Measurements from ENCODE around the gene GYS1.

Gene GYS1

DNA sequence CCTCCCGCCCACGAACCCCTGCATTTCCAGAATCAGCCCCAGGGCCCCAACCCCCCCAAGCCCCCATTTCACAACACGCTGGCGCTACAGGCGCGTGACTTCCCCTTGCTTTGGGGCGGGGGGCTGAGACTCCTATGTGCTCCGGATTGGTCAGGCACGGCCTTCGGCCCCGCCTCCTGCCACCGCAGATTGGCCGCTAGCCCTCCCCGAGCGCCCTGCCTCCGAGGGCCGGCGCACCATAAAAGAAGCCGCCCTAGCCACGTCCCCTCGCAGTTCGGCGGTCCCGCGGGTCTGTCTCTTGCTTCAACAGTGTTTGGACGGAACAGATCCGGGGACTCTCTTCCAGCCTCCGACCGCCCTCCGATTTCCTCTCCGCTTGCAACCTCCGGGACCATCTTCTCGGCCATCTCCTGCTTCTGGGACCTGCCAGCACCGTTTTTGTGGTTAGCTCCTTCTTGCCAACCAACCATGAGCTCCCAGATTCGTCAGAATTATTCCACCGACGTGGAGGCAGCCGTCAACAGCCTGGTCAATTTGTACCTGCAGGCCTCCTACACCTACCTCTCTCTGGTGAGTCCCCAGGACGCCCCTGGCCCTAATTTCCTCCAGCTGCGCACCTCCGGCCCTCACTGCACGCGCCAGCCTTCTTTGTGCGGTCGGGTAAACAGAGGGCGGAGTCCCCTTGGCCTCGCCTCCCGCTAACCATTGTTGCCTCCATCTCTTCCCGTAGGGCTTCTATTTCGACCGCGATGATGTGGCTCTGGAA lies 27.9 kb downstream of the GYS1 start, which contains the start of gene FTL (continued):
- TF ChIP-seq ZNF148 (tag by site-specific recombination; IDR thresholded peaks at IDR 0.05; ENCODE audit: borderline replicate concordance) = 0 out of 2 replicates have a peak, but pooled peaks have one; percentile 22
- peak; percentile 46; the same call in 1 of the 2 replicates for TF ChIP-seq ZNF366 (tag by site-specific recombination; conservative IDR thresholded peaks at IDR 0.05)
- 0 out of 2 replicates have a peak, but pooled peaks have one; percentile 53 for TF ChIP-seq ZNF302 (tag by site-specific recombination; IDR thresholded peaks at IDR 0.05; ENCODE audit: low read depth)
- no peak for TF ChIP-seq OSR2 (tag by site-specific recombination; IDR thresholded peaks at IDR 0.05)
- TF ChIP-seq ZNF664 (tag by site-specific recombination; IDR thresholded peaks at IDR 0.05) = no peak
- TF ChIP-seq, protein P1, sequence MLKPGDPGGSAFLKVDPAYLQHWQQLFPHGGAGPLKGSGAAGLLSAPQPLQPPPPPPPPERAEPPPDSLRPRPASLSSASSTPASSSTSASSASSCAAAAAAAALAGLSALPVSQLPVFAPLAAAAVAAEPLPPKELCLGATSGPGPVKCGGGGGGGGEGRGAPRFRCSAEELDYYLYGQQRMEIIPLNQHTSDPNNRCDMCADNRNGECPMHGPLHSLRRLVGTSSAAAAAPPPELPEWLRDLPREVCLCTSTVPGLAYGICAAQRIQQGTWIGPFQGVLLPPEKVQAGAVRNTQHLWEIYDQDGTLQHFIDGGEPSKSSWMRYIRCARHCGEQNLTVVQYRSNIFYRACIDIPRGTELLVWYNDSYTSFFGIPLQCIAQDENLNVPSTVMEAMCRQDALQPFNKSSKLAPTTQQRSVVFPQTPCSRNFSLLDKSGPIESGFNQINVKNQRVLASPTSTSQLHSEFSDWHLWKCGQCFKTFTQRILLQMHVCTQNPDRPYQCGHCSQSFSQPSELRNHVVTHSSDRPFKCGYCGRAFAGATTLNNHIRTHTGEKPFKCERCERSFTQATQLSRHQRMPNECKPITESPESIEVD (tag by site-specific recombination; IDR thresholded peaks at IDR 0.05) = no peak
- peak; percentile 89 for TF ChIP-seq SP2 (tag by site-specific recombination; IDR thresholded peaks at IDR 0.05)
- TF ChIP-seq SP7 (tag by site-specific recombination; IDR thresholded peaks at IDR 0.05) = peak; percentile 66
- no peak for TF ChIP-seq PRDM1 (tag by site-specific recombination; IDR thresholded peaks at IDR 0.05)
- TF ChIP-seq ZNF558 (tag by site-specific recombination; IDR thresholded peaks at IDR 0.05) = peak; percentile 34; the same call in 1 of the 2 replicates
- TF ChIP-seq MYNN (tag by site-specific recombination; IDR thresholded peaks at IDR 0.05; ENCODE audit: borderline replicate concordance) = no peak
- TF ChIP-seq ZNF639 (tag by site-specific recombination; IDR thresholded peaks at IDR 0.05) = peak; percentile 31; the same call in 1 of the 2 replicates
- TF ChIP-seq ZNF223 (tag by site-specific recombination; IDR thresholded peaks at IDR 0.05) = no peak
- TF ChIP-seq, protein P2, sequence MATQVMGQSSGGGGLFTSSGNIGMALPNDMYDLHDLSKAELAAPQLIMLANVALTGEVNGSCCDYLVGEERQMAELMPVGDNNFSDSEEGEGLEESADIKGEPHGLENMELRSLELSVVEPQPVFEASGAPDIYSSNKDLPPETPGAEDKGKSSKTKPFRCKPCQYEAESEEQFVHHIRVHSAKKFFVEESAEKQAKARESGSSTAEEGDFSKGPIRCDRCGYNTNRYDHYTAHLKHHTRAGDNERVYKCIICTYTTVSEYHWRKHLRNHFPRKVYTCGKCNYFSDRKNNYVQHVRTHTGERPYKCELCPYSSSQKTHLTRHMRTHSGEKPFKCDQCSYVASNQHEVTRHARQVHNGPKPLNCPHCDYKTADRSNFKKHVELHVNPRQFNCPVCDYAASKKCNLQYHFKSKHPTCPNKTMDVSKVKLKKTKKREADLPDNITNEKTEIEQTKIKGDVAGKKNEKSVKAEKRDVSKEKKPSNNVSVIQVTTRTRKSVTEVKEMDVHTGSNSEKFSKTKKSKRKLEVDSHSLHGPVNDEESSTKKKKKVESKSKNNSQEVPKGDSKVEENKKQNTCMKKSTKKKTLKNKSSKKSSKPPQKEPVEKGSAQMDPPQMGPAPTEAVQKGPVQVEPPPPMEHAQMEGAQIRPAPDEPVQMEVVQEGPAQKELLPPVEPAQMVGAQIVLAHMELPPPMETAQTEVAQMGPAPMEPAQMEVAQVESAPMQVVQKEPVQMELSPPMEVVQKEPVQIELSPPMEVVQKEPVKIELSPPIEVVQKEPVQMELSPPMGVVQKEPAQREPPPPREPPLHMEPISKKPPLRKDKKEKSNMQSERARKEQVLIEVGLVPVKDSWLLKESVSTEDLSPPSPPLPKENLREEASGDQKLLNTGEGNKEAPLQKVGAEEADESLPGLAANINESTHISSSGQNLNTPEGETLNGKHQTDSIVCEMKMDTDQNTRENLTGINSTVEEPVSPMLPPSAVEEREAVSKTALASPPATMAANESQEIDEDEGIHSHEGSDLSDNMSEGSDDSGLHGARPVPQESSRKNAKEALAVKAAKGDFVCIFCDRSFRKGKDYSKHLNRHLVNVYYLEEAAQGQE (tag by site-specific recombination; IDR thresholded peaks at IDR 0.05) = peak; percentile 76
- TF ChIP-seq ZFP3 (tag by site-specific recombination; IDR thresholded peaks at IDR 0.05; ENCODE audit: low read depth) = no peak
- TF ChIP-seq FEZF1 (tag by site-specific recombination; IDR thresholded peaks at IDR 0.05) = no peak
- TF ChIP-seq ZNF837 (tag by site-specific recombination; IDR thresholded peaks at IDR 0.05) = 0 out of 2 replicates have a peak, but pooled peaks have one; percentile 81
- TF ChIP-seq ZNF529 (tag by site-specific recombination; IDR thresholded peaks at IDR 0.05; ENCODE audit: insufficient replicate concordance) = no peak
- TF ChIP-seq ZNF830 (tag by site-specific recombination; IDR thresholded peaks at IDR 0.05; ENCODE audit: low read depth) = no peak
- TF ChIP-seq SETDB1 (IDR thresholded peaks at IDR 0.05; ENCODE audit: insufficient read length, low read length) = no peak
- no peak for TF ChIP-seq ZNF654 (tag by site-specific recombination; IDR thresholded peaks at IDR 0.05; ENCODE audit: low read depth)
- TF ChIP-seq, protein P3, sequence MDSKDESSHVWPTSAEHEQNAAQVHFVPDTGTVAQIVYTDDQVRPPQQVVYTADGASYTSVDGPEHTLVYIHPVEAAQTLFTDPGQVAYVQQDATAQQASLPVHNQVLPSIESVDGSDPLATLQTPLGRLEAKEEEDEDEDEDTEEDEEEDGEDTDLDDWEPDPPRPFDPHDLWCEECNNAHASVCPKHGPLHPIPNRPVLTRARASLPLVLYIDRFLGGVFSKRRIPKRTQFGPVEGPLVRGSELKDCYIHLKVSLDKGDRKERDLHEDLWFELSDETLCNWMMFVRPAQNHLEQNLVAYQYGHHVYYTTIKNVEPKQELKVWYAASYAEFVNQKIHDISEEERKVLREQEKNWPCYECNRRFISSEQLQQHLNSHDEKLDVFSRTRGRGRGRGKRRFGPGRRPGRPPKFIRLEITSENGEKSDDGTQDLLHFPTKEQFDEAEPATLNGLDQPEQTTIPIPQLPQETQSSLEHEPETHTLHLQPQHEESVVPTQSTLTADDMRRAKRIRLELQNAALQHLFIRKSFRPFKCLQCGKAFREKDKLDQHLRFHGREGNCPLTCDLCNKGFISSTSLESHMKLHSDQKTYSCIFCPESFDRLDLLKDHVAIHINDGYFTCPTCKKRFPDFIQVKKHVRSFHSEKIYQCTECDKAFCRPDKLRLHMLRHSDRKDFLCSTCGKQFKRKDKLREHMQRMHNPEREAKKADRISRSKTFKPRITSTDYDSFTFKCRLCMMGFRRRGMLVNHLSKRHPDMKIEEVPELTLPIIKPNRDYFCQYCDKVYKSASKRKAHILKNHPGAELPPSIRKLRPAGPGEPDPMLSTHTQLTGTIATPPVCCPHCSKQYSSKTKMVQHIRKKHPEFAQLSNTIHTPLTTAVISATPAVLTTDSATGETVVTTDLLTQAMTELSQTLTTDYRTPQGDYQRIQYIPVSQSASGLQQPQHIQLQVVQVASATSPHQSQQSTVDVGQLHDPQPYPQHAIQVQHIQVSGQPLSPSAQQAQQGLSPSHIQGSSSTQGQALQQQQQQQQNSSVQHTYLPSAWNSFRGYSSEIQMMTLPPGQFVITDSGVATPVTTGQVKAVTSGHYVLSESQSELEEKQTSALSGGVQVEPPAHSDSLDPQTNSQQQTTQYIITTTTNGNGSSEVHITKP (tag by site-specific recombination; IDR thresholded peaks at IDR 0.05) = peak; percentile 65
- no peak for TF ChIP-seq ZNF677 (tag by site-specific recombination; IDR thresholded peaks at IDR 0.05)
- no peak for TF ChIP-seq ZNF48 (tag by site-specific recombination; IDR thresholded peaks at IDR 0.05)
- no peak for TF ChIP-seq ZNF701 (tag by site-specific recombination; IDR thresholded peaks at IDR 0.05)
- no peak for TF ChIP-seq ZNF416 (tag by site-specific recombination; IDR thresholded peaks at IDR 0.05)
- no peak; the same call in 1 of the 2 replicates for TF ChIP-seq ZNF610 (tag by site-specific recombination; IDR thresholded peaks at IDR 0.05; ENCODE audit: borderline replicate concordance)

Measured in HEK293 (cell line).